D721Med (cell line): ENCODE data around the gene PRKN.

Experiments used
- DNase-seq: peaks from one replicate; pipeline ENCODE4 v3.0.0; 2011; ENCODE audit warnings: low spot score; ENCODE audit not compliant: insufficient read length
- FAIRE-seq: peaks from 2 replicates; lab custom pipeline; 2011; peaks lifted over from hg19 to GRCh38; lab: Jason Lieb, UNC
- CTCF ChIP-seq: IDR thresholded peaks from 2 replicates; pipeline ENCODE4 v1.5.1; 2012; ENCODE audit warnings: mild to moderate bottlenecking, control low read depth; ENCODE audit not compliant: insufficient read depth; ENCODE audit errors: missing control alignments

Gene PRKN

GRCh38 chr6:161943561-161943960, 784.0 kb downstream of the PRKN start:
- DNase-seq (no peak), FAIRE-seq (no peak)

GRCh38 chr6:161941565-161941964, 786.0 kb downstream of the PRKN start:
- no peak for TF ChIP-seq CTCF
- DNase-seq (no peak), FAIRE-seq (no peak)

More at GRCh38 chr6:161943561-161943960, 784.0 kb downstream of the PRKN start:
- no peak for TF ChIP-seq CTCF

- DNase-seq, result no peak
- no peak for FAIRE-seq
- no peak for TF ChIP-seq CTCF
These were observed 787.0 kb downstream of the PRKN start for GRCh38 chr6:161940519-161940918.

- FAIRE-seq, result no peak
- no peak for DNase-seq
These were observed 801.2 kb downstream of the PRKN start for GRCh38 chr6:161926324-161926723.

GRCh38 chr6:161924516-161925116, 803.0 kb downstream of the PRKN start:
- no peak for DNase-seq
- no peak for FAIRE-seq
- no peak for TF ChIP-seq CTCF

More at GRCh38 chr6:161926324-161926723, 801.2 kb downstream of the PRKN start:
- TF ChIP-seq CTCF, result no peak

- DNase-seq (no peak), FAIRE-seq (no peak)
- TF ChIP-seq CTCF, result peak; percentile 31
These were observed 804.9 kb downstream of the PRKN start for GRCh38 chr6:161922631-161923119.
